Endothelial cell of umbilical vein (primary cell): ENCODE results near the gene PPP4R4. TPM values are rescaled to one million over a fixed set of nuclear protein-coding genes. Genes with fewer than 3 reads are reported as not detected.

Experiments
- BruUV-seq: library from RNA; stranded (reverse); fragments of 400-500 nt; replicated peaks from 2 replicates; lab custom pipeline; 2021; lab: Mats Ljungman, UMichigan
- CTCF ChIA-PET: fragments of 300-600, 350-600 bp; sonication (Branson Sonifier 250); formaldehyde crosslinking; loops from one replicate; lab custom pipeline; 2021; ENCODE audit warnings: antibody characterized with exemption, inconsistent platforms; lab: Charles Lee
- POLR2A ChIA-PET: fragments of 300-600, 350-600 bp; sonication (Branson Sonifier 250); formaldehyde crosslinking; loops from one replicate; lab custom pipeline; 2021; ENCODE audit warnings: antibody characterized with exemption, inconsistent platforms; lab: Charles Lee
- DNase-seq: peaks from one replicate; pipeline ENCODE4 v3.0.0-alpha.2; 2011; ENCODE audit warnings: low read depth, low spot score
- FAIRE-seq: peaks from 2 replicates; lab custom pipeline; 2011; peaks lifted over from hg19 to GRCh38; lab: Jason Lieb, UNC
- H2AFZ ChIP-seq: 2 replicates; pipeline ENCODE4 v1.6.0; 2012; ENCODE audit warnings: low read depth, low read length, control low read depth, inconsistent platforms
- H3K27ac ChIP-seq: 2 replicates; pipeline ENCODE4 v1.5.1; 2011; ENCODE audit warnings: low read depth, mild to moderate bottlenecking, control low read depth, low read length, moderate library complexity; ENCODE audit not compliant: insufficient read depth
- H3K27me3 ChIP-seq, 2 experiments: 2 replicates each; pipeline versions ENCODE4 v1.6.0 to v1.6.1; 2011; ENCODE audit warnings: low read length in 2 of 2, mixed read lengths in 1 of 2; ENCODE audit not compliant: control insufficient read depth in 2 of 2, insufficient read depth in 2 of 2
- H3K36me3 ChIP-seq, 2 experiments: 2 replicates in 1 of 2; 3 replicates in 1 of 2; pipeline ENCODE4 v1.5.1; 2011; ENCODE audit warnings: low read length in 2 of 2, mild to moderate bottlenecking in 1 of 2, moderate library complexity in 1 of 2; ENCODE audit not compliant: control insufficient read depth in 2 of 2, insufficient read depth in 2 of 2; ENCODE audit errors: extremely low read depth in 1 of 2
- H3K4me1 ChIP-seq: 3 replicates; pipeline ENCODE4 v1.5.1; 2011; ENCODE audit warnings: mild to moderate bottlenecking, low read length; ENCODE audit not compliant: control insufficient read depth, insufficient read depth; ENCODE audit errors: extremely low read depth
- H3K4me2 ChIP-seq: 2 replicates; pipeline ENCODE4 v1.6.1; 2011; ENCODE audit warnings: low read length, control low read depth, mixed read lengths; ENCODE audit not compliant: insufficient read depth
- H3K4me3 ChIP-seq, 3 experiments: fragments of 200-600 bp in 1 of 3; sonication (generic), shearing (Covaris generic) in 1 of 3; replicated peaks in 1 of 3; 2 replicates each; pipeline ENCODE4 v1.5.1; 2011 to 2016; ENCODE audit warnings: control low read depth in 3 of 3, low read length in 3 of 3, mild to moderate bottlenecking in 2 of 3, inconsistent platforms in 1 of 3, low read depth in 1 of 3, moderate library complexity in 1 of 3; ENCODE audit not compliant: insufficient read depth in 1 of 3
- H3K79me2 ChIP-seq: 2 replicates; pipeline ENCODE4 v1.6.0; 2012; ENCODE audit warnings: low read length, inconsistent platforms; ENCODE audit not compliant: control insufficient read depth, insufficient read depth
- H3K9ac ChIP-seq: replicated peaks from 2 replicates; pipeline ENCODE3; 2011; ENCODE audit warnings: low read length, control low read depth; ENCODE audit not compliant: insufficient read depth; ENCODE audit errors: extremely low read depth
- H3K9me1 ChIP-seq: replicated peaks from 3 replicates; pipeline ENCODE4 v1.6.0; 2011; ENCODE audit warnings: mild to moderate bottlenecking, low read length; ENCODE audit not compliant: control insufficient read depth, insufficient read depth; ENCODE audit errors: extremely low read depth
- H3K9me3 ChIP-seq: replicated peaks from 2 replicates; pipeline ENCODE4 v1.5.1; 2012; ENCODE audit warnings: low read length, inconsistent platforms; ENCODE audit not compliant: control insufficient read depth, insufficient read depth
- H4K20me1 ChIP-seq: replicated peaks from 2 replicates; pipeline ENCODE3; 2011; ENCODE audit warnings: mild to moderate bottlenecking, low read length; ENCODE audit not compliant: control insufficient read depth, insufficient read depth; ENCODE audit errors: extremely low read depth
- EZH2 ChIP-seq: IDR thresholded peaks from 2 replicates; pipeline ENCODE4 v1.6.1; 2012; ENCODE audit warnings: borderline replicate concordance, low read depth, mild to moderate bottlenecking, moderate library complexity, low read length, inconsistent platforms; ENCODE audit not compliant: severe bottlenecking
- FOS ChIP-seq: IDR thresholded peaks from 2 replicates; pipeline ENCODE4 v1.6.1; 2011; ENCODE audit warnings: mild to moderate bottlenecking, low read length, moderate library complexity, borderline replicate concordance; ENCODE audit not compliant: insufficient read depth
- GATA2 ChIP-seq: IDR thresholded peaks from 2 replicates; pipeline ENCODE4 v1.7.0; 2011; ENCODE audit warnings: low read depth, mild to moderate bottlenecking, moderate library complexity, mixed read lengths, low read length; ENCODE audit not compliant: insufficient read length, insufficient read depth
- JUN ChIP-seq: IDR thresholded peaks from 2 replicates; pipeline ENCODE4 v1.6.1; 2011; ENCODE audit warnings: borderline replicate concordance, low read depth; ENCODE audit not compliant: insufficient read length, insufficient read depth
- MAX ChIP-seq: IDR thresholded peaks from 2 replicates; pipeline ENCODE4 v1.6.1; 2011; ENCODE audit not compliant: insufficient read depth, insufficient read length
- MYC ChIP-seq: IDR thresholded peaks from one replicate; pipeline ENCODE4 v1.6.1; 2011; ENCODE audit warnings: mild to moderate bottlenecking, low read depth, low read length
- POLR2A ChIP-seq: IDR thresholded peaks from 2 replicates; pipeline ENCODE4 v1.6.1; 2012; ENCODE audit warnings: low read depth, mild to moderate bottlenecking, control low read depth, low read length
- POLR2AphosphoS5 ChIP-seq: IDR thresholded peaks from 2 replicates; pipeline ENCODE4 v1.6.1; 2012; ENCODE audit warnings: low read depth, mild to moderate bottlenecking, control low read depth, low read length, moderate library complexity; ENCODE audit not compliant: insufficient read depth
- dilution Hi-C: fragments of 300-500 bp; cut with MboI; formaldehyde crosslinking; loops from one replicate; pipeline ENCODE4 v1.15.0; 2019; ENCODE audit warnings: low sequenced_read_pairs; ENCODE audit not compliant: extremely low pct_ligation_motif_present
- intact Hi-C: fragments of 100-400 bp; cut with micrococcal nuclease; formaldehyde crosslinking; loops from one replicate; pipeline ENCODE4 v1.10.0; 2022
- polyA plus RNA-seq, 4 experiments: library from polyadenylated mRNA; depleted of rRNA in 3 of 4; stranded (reverse) in 3 of 4; unstranded in 1 of 4; fragments of >200 nt; gene quantifications; 2 replicates each; pipeline versions ENCODE4 v1.2.1 to v1.2.3, GENCODE V29; 2011 to 2012; ENCODE audit warnings: missing spikeins in 1 of 4
- total RNA-seq: library from RNA; stranded (reverse); gene quantifications from 2 replicates; pipeline ENCODE4 v1.2.3, GENCODE V29; 2021
- TF ChIP-seq, protein P1 (sequence below), 2 donors: IDR thresholded peaks; 1 replicate in 1 of 2; 2 replicates in 1 of 2; pipeline ENCODE4 v1.5.1; 2011; ENCODE audit warnings: low read length in 2 of 2, mild to moderate bottlenecking in 2 of 2, moderate library complexity in 2 of 2, control low read depth in 1 of 2, inconsistent platforms in 1 of 2, low read depth in 1 of 2; ENCODE audit not compliant: insufficient read depth in 1 of 2; ENCODE audit errors: extremely low read depth in 1 of 2

The PPP4R4 gene
- total and polyA plus RNA-seq, 2 donors (not counting 3 experiments of a cell fraction or from before 2014, with no cell fraction given): not detected

GRCh38 chr14:94306047-94306978 lies 132.2 kb downstream of the PPP4R4 start:
- H3K4me3 ChIP-seq: no peak overlapping the region
- H2AFZ ChIP-seq: no peak overlapping the region
- no peak overlapping the region for H3K9ac ChIP-seq
- H3K9me1 ChIP-seq: no peaks in the 10 kb centered on the region
- no peak overlapping the region for H3K27ac ChIP-seq
- H4K20me1 ChIP-seq: no peaks in the 10 kb centered on the region
- DNase-seq (no peak), FAIRE-seq (no peak)
- H3K27me3 ChIP-seq: no peaks in the 10 kb centered on the region
- dilution Hi-C loops (no loop called here), intact Hi-C loops (no loop called here)
- no TSS peak for BruUV-seq
- ChIA-PET CTCF (no interaction called here), POLR2A (no interaction called here)
- no peaks in the 10 kb centered on the region for H3K79me2 ChIP-seq
- no peaks in the 10 kb centered on the region for H3K9me3 ChIP-seq
- H3K36me3 ChIP-seq: no peaks in the 10 kb centered on the region
- TF ChIP-seq GATA2 (no peak), POLR2A (no peak), FOS (no peak), JUN (no peak), MYC (no peak), POLR2AphosphoS5 (no peak), MAX (no peak), EZH2 (no peak)
- TF ChIP-seq, protein P1, sequence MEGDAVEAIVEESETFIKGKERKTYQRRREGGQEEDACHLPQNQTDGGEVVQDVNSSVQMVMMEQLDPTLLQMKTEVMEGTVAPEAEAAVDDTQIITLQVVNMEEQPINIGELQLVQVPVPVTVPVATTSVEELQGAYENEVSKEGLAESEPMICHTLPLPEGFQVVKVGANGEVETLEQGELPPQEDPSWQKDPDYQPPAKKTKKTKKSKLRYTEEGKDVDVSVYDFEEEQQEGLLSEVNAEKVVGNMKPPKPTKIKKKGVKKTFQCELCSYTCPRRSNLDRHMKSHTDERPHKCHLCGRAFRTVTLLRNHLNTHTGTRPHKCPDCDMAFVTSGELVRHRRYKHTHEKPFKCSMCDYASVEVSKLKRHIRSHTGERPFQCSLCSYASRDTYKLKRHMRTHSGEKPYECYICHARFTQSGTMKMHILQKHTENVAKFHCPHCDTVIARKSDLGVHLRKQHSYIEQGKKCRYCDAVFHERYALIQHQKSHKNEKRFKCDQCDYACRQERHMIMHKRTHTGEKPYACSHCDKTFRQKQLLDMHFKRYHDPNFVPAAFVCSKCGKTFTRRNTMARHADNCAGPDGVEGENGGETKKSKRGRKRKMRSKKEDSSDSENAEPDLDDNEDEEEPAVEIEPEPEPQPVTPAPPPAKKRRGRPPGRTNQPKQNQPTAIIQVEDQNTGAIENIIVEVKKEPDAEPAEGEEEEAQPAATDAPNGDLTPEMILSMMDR (IDR thresholded peaks at IDR 0.05; ENCODE audit: extremely low read depth in 1 of 2, insufficient read depth in 1 of 2, low read depth in 1 of 2, low read length in 2 of 2): no peak
- no peaks in the 10 kb centered on the region for H3K4me1 ChIP-seq
- no peak overlapping the region for H3K4me2 ChIP-seq
